HCT116 (cell line): Measurements from ENCODE around the gene MANSC1. TPM values are rescaled to one million over a fixed set of nuclear protein-coding genes. Genes with fewer than 3 reads are reported as not detected.

ENCODE experiments used
- ATAC-seq: fragments of 200-7000 bp; cut with Tn5 transposase; 2 replicates; pipeline ENCODE4 v1.9.1; 2020; ENCODE audit warnings: mild to moderate bottlenecking, moderate library complexity
- BruUV-seq: library from RNA; stranded (reverse); fragments of 400-500 nt; replicated peaks from 2 replicates; lab custom pipeline; 2021; lab: Mats Ljungman, UMichigan
- CTCF ChIA-PET: fragments of 300-600 bp; sonication (Branson Sonifier 250); formaldehyde crosslinking; loops from one replicate; lab custom pipeline; 2021; ENCODE audit warnings: antibody characterized with exemption; lab: Charles Lee
- POLR2A ChIA-PET: fragments of 300-600, 350-600 bp; sonication (Branson Sonifier 250); formaldehyde crosslinking; loops from one replicate; lab custom pipeline; 2021; ENCODE audit warnings: antibody characterized with exemption; lab: Charles Lee
- RAD21 ChIA-PET, 2 experiments: fragments of 300-600 bp; sonication (Branson Sonifier 250); formaldehyde crosslinking; loops; one replicate each; lab custom pipeline; 2023; ENCODE audit warnings: low total read pairs in 2 of 2; ENCODE audit not compliant: uncharacterized antibody in 2 of 2, unreplicated experiment in 2 of 2, low non-redundant PET in 1 of 2; lab: Charles Lee
- DNase-seq: peaks from one replicate; pipeline ENCODE4 v3.0.0-alpha.2; 2010; ENCODE audit warnings: low read depth, low spot score
- H2AFZ ChIP-seq: fragments of 200-600 bp; shearing (Covaris generic), sonication (generic); 2 replicates; pipeline ENCODE4 v1.6.1; 2017; ENCODE audit warnings: low read depth, mixed run types, mixed read lengths, antibody characterized with exemption, low read length; ENCODE audit not compliant: poor library complexity, severe bottlenecking
- H3K27ac ChIP-seq: 2 replicates; pipeline ENCODE4 v1.5.1; 2012; ENCODE audit warnings: low read depth, low read length
- H3K27me3 ChIP-seq: fragments of 200-600 bp; sonication (generic); 2 replicates; pipeline ENCODE4 v1.6.1; 2016; ENCODE audit warnings: mixed run types, low read length, mixed read lengths; ENCODE audit not compliant: insufficient read depth
- H3K36me3 ChIP-seq, 2 experiments: fragments of 200-500 bp in 1 of 2; fragments of 200-600 bp in 1 of 2; sonication (Bioruptor generic) in 1 of 2; sonication (generic) in 1 of 2; 2 replicates each; pipeline versions ENCODE4 v1.5.1 to v1.6.1; 2014 to 2016; ENCODE audit warnings: low read length in 2 of 2, inconsistent platforms in 1 of 2, mixed read lengths in 1 of 2, mixed run types in 1 of 2; ENCODE audit not compliant: insufficient read depth in 2 of 2, control insufficient read depth in 1 of 2
- H3K4me1 ChIP-seq, 2 experiments: fragments of 200-600 bp in 1 of 2; sonication (generic) in 1 of 2; 2 replicates each; pipeline versions ENCODE4 v1.5.1 to v1.6.1; 2012 to 2017; ENCODE audit warnings: low read length in 2 of 2, inconsistent platforms in 1 of 2, mild to moderate bottlenecking in 1 of 2, mixed read lengths in 1 of 2, mixed run types in 1 of 2, moderate library complexity in 1 of 2; ENCODE audit not compliant: insufficient read depth in 2 of 2, control insufficient read depth in 1 of 2
- H3K4me2 ChIP-seq: fragments of 200-600 bp; sonication (generic); 2 replicates; pipeline ENCODE4 v1.6.1; 2017; ENCODE audit warnings: mixed run types, low read length, mixed read lengths
- H3K4me3 ChIP-seq, 2 experiments: fragments of 200-600 bp in 1 of 2; sonication (generic) in 1 of 2; replicated peaks in 1 of 2; 2 replicates each; pipeline ENCODE4 v1.5.1; 2011 to 2016; ENCODE audit warnings: low read length in 2 of 2, control low read depth in 1 of 2, low read depth in 1 of 2, mild to moderate bottlenecking in 1 of 2, mixed read lengths in 1 of 2, mixed run types in 1 of 2
- H3K79me2 ChIP-seq: fragments of 200-600 bp; sonication (generic); 2 replicates; pipeline ENCODE4 v1.6.1; 2017; ENCODE audit warnings: mild to moderate bottlenecking, mixed run types, low read length, moderate library complexity, mixed read lengths; ENCODE audit not compliant: insufficient read depth
- H3K9ac ChIP-seq: fragments of 200-600 bp; sonication (generic); 2 replicates; pipeline ENCODE4 v1.6.1; 2016; ENCODE audit warnings: low read length, mixed read lengths
- H3K9me2 ChIP-seq: fragments of 200-600 bp; sonication (generic), shearing (Covaris generic); 2 replicates; pipeline ENCODE4 v1.6.1; 2017; ENCODE audit warnings: mixed run types, mild to moderate bottlenecking, moderate library complexity; ENCODE audit not compliant: insufficient read depth
- H3K9me3 ChIP-seq, 2 experiments: fragments of 200-500 bp in 1 of 2; fragments of 200-600 bp in 1 of 2; sonication (Bioruptor generic) in 1 of 2; sonication (generic) in 1 of 2; 2 replicates each; pipeline ENCODE4 v1.6.1; 2014 to 2017; ENCODE audit warnings: low read length in 2 of 2, mixed read lengths in 2 of 2, inconsistent platforms in 1 of 2, low read depth in 1 of 2, mild to moderate bottlenecking in 1 of 2, mixed run types in 1 of 2, moderate library complexity in 1 of 2; ENCODE audit not compliant: control insufficient read depth in 1 of 2, insufficient read depth in 1 of 2
- H4K20me1 ChIP-seq: fragments of 200-600 bp; sonication (generic), shearing (Covaris generic); 2 replicates; pipeline ENCODE4 v1.6.1; 2017; ENCODE audit warnings: mixed run types, mild to moderate bottlenecking, moderate library complexity; ENCODE audit not compliant: insufficient read depth
- ATF3 ChIP-seq: IDR thresholded peaks from 2 replicates; pipeline ENCODE4 v1.6.1; 2012
- CEBPB ChIP-seq: IDR thresholded peaks from 2 replicates; pipeline ENCODE4 v1.6.1; 2012; ENCODE audit warnings: low read depth
- CTCF ChIP-seq, 3 experiments: fragments of 200-600 bp in 1 of 3; sonication (generic) in 1 of 3; IDR thresholded peaks in 2 of 3; conservative IDR thresholded peaks in 1 of 3; 2 replicates each; pipeline ENCODE4 v1.5.1; 2012 to 2017; ENCODE audit warnings: low read depth in 2 of 3, low read length in 2 of 3, antibody characterized with exemption in 1 of 3, borderline replicate concordance in 1 of 3, control low read depth in 1 of 3, mild to moderate bottlenecking in 1 of 3, mixed read lengths in 1 of 3, mixed run types in 1 of 3, moderate library complexity in 1 of 3; ENCODE audit not compliant: insufficient read depth in 1 of 3
- ELF1 ChIP-seq: IDR thresholded peaks from 2 replicates; pipeline ENCODE4 v1.6.1; 2012; ENCODE audit warnings: low read depth, borderline replicate concordance
- FOSL1 ChIP-seq: IDR thresholded peaks from 2 replicates; pipeline ENCODE4 v1.6.1; 2012; ENCODE audit warnings: low read depth
- JUND ChIP-seq: IDR thresholded peaks from 2 replicates; pipeline ENCODE4 v1.6.1; 2012
- MAX ChIP-seq: IDR thresholded peaks from 2 replicates; pipeline ENCODE4 v1.6.1; 2012
- RAD21 ChIP-seq: IDR thresholded peaks from 2 replicates; pipeline ENCODE4 v1.6.1; 2012; ENCODE audit warnings: low read depth, mild to moderate bottlenecking
- REST ChIP-seq: IDR thresholded peaks from 2 replicates; pipeline ENCODE4 v1.6.1; 2012; ENCODE audit warnings: low read depth
- SIN3A ChIP-seq: IDR thresholded peaks from 2 replicates; pipeline ENCODE4 v1.6.1; 2012; ENCODE audit warnings: low read depth
- SP1 ChIP-seq: IDR thresholded peaks from 2 replicates; pipeline ENCODE4 v1.6.1; 2012; ENCODE audit warnings: low read depth
- SRF ChIP-seq: IDR thresholded peaks from 2 replicates; pipeline ENCODE4 v1.6.1; 2012; ENCODE audit warnings: low read depth
- TCF7L2 ChIP-seq: IDR thresholded peaks from 2 replicates; pipeline ENCODE4 v1.7.0; 2011; ENCODE audit warnings: borderline replicate concordance, inconsistent platforms; ENCODE audit not compliant: insufficient read depth, insufficient read length; ENCODE audit errors: extremely low read depth
- YY1 ChIP-seq: IDR thresholded peaks from 2 replicates; pipeline ENCODE4 v1.6.1; 2011; ENCODE audit warnings: low read length, low read depth, moderate library complexity, mild to moderate bottlenecking; ENCODE audit not compliant: insufficient replicate concordance; ENCODE audit errors: extremely low read depth
- ZNF274 ChIP-seq: fragments of 200-500 bp; sonication (Bioruptor generic); IDR thresholded peaks from 2 replicates; pipeline ENCODE4 v1.6.1; 2014; ENCODE audit warnings: mild to moderate bottlenecking, low read depth, low read length, inconsistent platforms
- intact Hi-C: fragments of 100-400 bp; cut with micrococcal nuclease; formaldehyde crosslinking; loops from 2 replicates; pipeline ENCODE4 v1.10.0; 2022
- total RNA-seq: library from RNA; stranded (reverse); gene quantifications from one replicate; pipeline ENCODE4 v1.2.1, GENCODE V29; 2021; ENCODE audit not compliant: unreplicated experiment

MANSC1 gene
- total RNA-seq, 1 experiment from 2014 or later: 0.20 TPM

GRCh38 chr12:12356896-12357718 is 7.1 kb upstream of the MANSC1 start, which contains the start of gene BORCS5 (continued):
- no peak for TF ChIP-seq REST
- peak; percentile 97 for TF ChIP-seq SIN3A
- peak; percentile 94 for TF ChIP-seq MAX
- no peak for TF ChIP-seq SRF
- TF ChIP-seq ATF3: no peak

- H2AFZ ChIP-seq: peak overlapping the region; percentile 64
- no peak for DNase-seq
- peak overlapping the region; percentile 87 for H3K9ac ChIP-seq
- no peak for ATAC-seq
- H3K4me1 ChIP-seq: peaks cover 5 to 15% of the 10 kb centered on the region in 2 experiments; a peak in 3 of 4 replicates
- H3K79me2 ChIP-seq: peaks cover 16% of the 10 kb centered on the region
- ChIA-PET RAD21 (no interaction called here), POLR2A (interaction anchor here (0.6 to 2.1 kb wide), 10 partner anchors 9 to 381 kb away, joined by 3 to 6 read pairs (median 4); no protein-coding TSS in a partner anchor), CTCF (interaction anchor here (0.7 to 2.0 kb wide), 4 partner anchors 72 to 380 kb away, joined by 3 to 8 read pairs (median 4); no protein-coding TSS in a partner anchor)
- no peaks in the 10 kb centered on the region for H3K36me3 ChIP-seq
- H3K27me3 ChIP-seq: no peaks in the 10 kb centered on the region
- TSS peak; percentile 94 for BruUV-seq
- H3K27ac ChIP-seq: peak overlapping the region; percentile 9; the same call in 1 of the 2 replicates
- H3K9me3 ChIP-seq: no peaks in the 10 kb centered on the region
- H3K4me3 ChIP-seq: peak overlapping the region; percentile 90 to 92
- no peaks in the 10 kb centered on the region for H4K20me1 ChIP-seq
- no peaks in the 10 kb centered on the region for H3K9me2 ChIP-seq
- intact Hi-C loops: no loop called here
- H3K4me2 ChIP-seq: peak overlapping the region; percentile 93
- TF ChIP-seq SP1 (no peak), JUND (no peak), SIN3A (no peak), CTCF (IDR thresholded peaks at IDR 0.05 in 2 of 3, conservative IDR thresholded peaks at IDR 0.05 in 1 of 3; ENCODE audit: borderline replicate concordance in 1 of 3, insufficient read depth in 1 of 3, low read depth in 2 of 3, low read length in 2 of 3) (no peak), FOSL1 (no peak), CEBPB (no peak), TCF7L2 (no peak), ZNF274 (no peak), YY1 (no peak), MAX (no peak), ELF1 (no peak), RAD21 (no peak)
Measured at GRCh38 chr12:12356467-12356895, 6.4 kb upstream of the MANSC1 start.
